Activated naive CD8-positive, alpha-beta T cell (primary cell): ENCODE data around the gene TOX3.

Source experiments
- H3K27ac Mint-ChIP-seq: one replicate; pipeline ENCODE4 v1.8.0; 2021; ENCODE audit warnings: mixed read lengths
- H3K27me3 Mint-ChIP-seq: one replicate; pipeline ENCODE4 v1.8.0; 2021; ENCODE audit warnings: mixed read lengths
- H3K36me3 Mint-ChIP-seq: one replicate; pipeline ENCODE4 v1.8.0; 2021; ENCODE audit warnings: mixed read lengths
- H3K4me1 Mint-ChIP-seq: one replicate; pipeline ENCODE4 v1.8.0; 2021; ENCODE audit warnings: low read depth, mixed read lengths
- H3K4me3 Mint-ChIP-seq: one replicate; pipeline ENCODE4 v1.8.0; 2021; ENCODE audit warnings: mild to moderate bottlenecking, mixed read lengths
- H3K9me3 Mint-ChIP-seq: one replicate; pipeline ENCODE4 v1.8.0; 2021; ENCODE audit warnings: low read depth, mixed read lengths

Gene TOX3

GRCh38 chr16:52532384-52532783, 14.6 kb downstream of the TOX3 start:
- Mint-ChIP-seq H3K4me3 (no peak overlapping the region), H3K4me1 (no peaks in the 10 kb centered on the region), H3K27me3 (peaks cover 6% of the 10 kb centered on the region), H3K9me3 (peaks cover 4% of the 10 kb centered on the region), H3K27ac (no peak overlapping the region), H3K36me3 (no peaks in the 10 kb centered on the region)

GRCh38 chr16:52529226-52529625, 17.7 kb downstream of the TOX3 start:
- no peaks in the 10 kb centered on the region for H3K4me1 Mint-ChIP-seq
- H3K4me3 Mint-ChIP-seq = no peak overlapping the region
- peaks cover 3% of the 10 kb centered on the region for H3K27me3 Mint-ChIP-seq
- H3K36me3 Mint-ChIP-seq = no peaks in the 10 kb centered on the region
- H3K9me3 Mint-ChIP-seq = no peaks in the 10 kb centered on the region
- H3K27ac Mint-ChIP-seq = no peak overlapping the region

- no peaks in the 10 kb centered on the region for H3K4me1 Mint-ChIP-seq
- H3K27me3 Mint-ChIP-seq = peaks cover 3% of the 10 kb centered on the region
- no peak overlapping the region for H3K4me3 Mint-ChIP-seq
- H3K27ac Mint-ChIP-seq = no peak overlapping the region
- no peaks in the 10 kb centered on the region for H3K9me3 Mint-ChIP-seq
- H3K36me3 Mint-ChIP-seq = no peaks in the 10 kb centered on the region
Measured at GRCh38 chr16:52528393-52529065, 18.4 kb downstream of the TOX3 start.

- H3K27me3 Mint-ChIP-seq = peaks cover 3% of the 10 kb centered on the region
- H3K27ac Mint-ChIP-seq = no peak overlapping the region
- no peak overlapping the region for H3K4me3 Mint-ChIP-seq
- no peaks in the 10 kb centered on the region for H3K36me3 Mint-ChIP-seq
- H3K4me1 Mint-ChIP-seq = no peaks in the 10 kb centered on the region
- H3K9me3 Mint-ChIP-seq = no peaks in the 10 kb centered on the region
Measured at GRCh38 chr16:52526830-52527229, 20.1 kb downstream of the TOX3 start.

- no peaks in the 10 kb centered on the region for H3K9me3 Mint-ChIP-seq
- no peaks in the 10 kb centered on the region for H3K4me1 Mint-ChIP-seq
- H3K4me3 Mint-ChIP-seq = no peak overlapping the region
- peaks cover 3% of the 10 kb centered on the region for H3K27me3 Mint-ChIP-seq
- H3K36me3 Mint-ChIP-seq = no peaks in the 10 kb centered on the region
- no peak overlapping the region for H3K27ac Mint-ChIP-seq
Measured at GRCh38 chr16:52526116-52526828, 20.7 kb downstream of the TOX3 start.

- no peaks in the 10 kb centered on the region for H3K9me3 Mint-ChIP-seq
- no peaks in the 10 kb centered on the region for H3K4me1 Mint-ChIP-seq
- no peaks in the 10 kb centered on the region for H3K27me3 Mint-ChIP-seq
- no peak overlapping the region for H3K4me3 Mint-ChIP-seq
- H3K27ac Mint-ChIP-seq = no peak overlapping the region
- no peaks in the 10 kb centered on the region for H3K36me3 Mint-ChIP-seq
Measured at GRCh38 chr16:52521570-52521969, 25.4 kb downstream of the TOX3 start.

GRCh38 chr16:52518884-52519283, 28.1 kb downstream of the TOX3 start:
- Mint-ChIP-seq H3K27ac (no peak overlapping the region), H3K4me1 (no peaks in the 10 kb centered on the region), H3K9me3 (peaks cover 4% of the 10 kb centered on the region), H3K36me3 (no peaks in the 10 kb centered on the region), H3K27me3 (no peaks in the 10 kb centered on the region), H3K4me3 (no peak overlapping the region)

- Mint-ChIP-seq H3K4me3 (no peak overlapping the region), H3K4me1 (no peaks in the 10 kb centered on the region), H3K9me3 (peaks cover 4% of the 10 kb centered on the region), H3K36me3 (no peaks in the 10 kb centered on the region), H3K27me3 (no peaks in the 10 kb centered on the region), H3K27ac (no peak overlapping the region)
Measured at GRCh38 chr16:52515068-52515671, 31.8 kb downstream of the TOX3 start.

GRCh38 chr16:52512297-52512987, 34.5 kb downstream of the TOX3 start:
- Mint-ChIP-seq H3K4me1 (no peaks in the 10 kb centered on the region), H3K36me3 (no peaks in the 10 kb centered on the region), H3K9me3 (peaks cover 4% of the 10 kb centered on the region), H3K4me3 (no peak overlapping the region), H3K27ac (no peak overlapping the region), H3K27me3 (no peaks in the 10 kb centered on the region)

- Mint-ChIP-seq H3K27ac (no peak overlapping the region), H3K36me3 (no peaks in the 10 kb centered on the region), H3K9me3 (no peaks in the 10 kb centered on the region), H3K4me3 (no peak overlapping the region), H3K4me1 (no peaks in the 10 kb centered on the region), H3K27me3 (no peaks in the 10 kb centered on the region)
Measured at GRCh38 chr16:52501746-52502145, 45.2 kb downstream of the TOX3 start.

GRCh38 chr16:52500963-52501362, 46.0 kb downstream of the TOX3 start:
- no peak overlapping the region for H3K27ac Mint-ChIP-seq

GRCh38 chr16:52499060-52499440, 47.9 kb downstream of the TOX3 start:
- no peak overlapping the region for H3K4me3 Mint-ChIP-seq
- H3K27me3 Mint-ChIP-seq = no peaks in the 10 kb centered on the region
- no peak overlapping the region for H3K27ac Mint-ChIP-seq
- H3K36me3 Mint-ChIP-seq = no peaks in the 10 kb centered on the region
- no peaks in the 10 kb centered on the region for H3K4me1 Mint-ChIP-seq
- H3K9me3 Mint-ChIP-seq = no peaks in the 10 kb centered on the region

More at GRCh38 chr16:52500963-52501362, 46.0 kb downstream of the TOX3 start:
- no peak overlapping the region for H3K4me3 Mint-ChIP-seq
- no peaks in the 10 kb centered on the region for H3K9me3 Mint-ChIP-seq
- no peaks in the 10 kb centered on the region for H3K27me3 Mint-ChIP-seq
- no peaks in the 10 kb centered on the region for H3K36me3 Mint-ChIP-seq
- H3K4me1 Mint-ChIP-seq = no peaks in the 10 kb centered on the region

- H3K36me3 Mint-ChIP-seq = no peaks in the 10 kb centered on the region
- H3K27ac Mint-ChIP-seq = no peak overlapping the region
- H3K4me1 Mint-ChIP-seq = no peaks in the 10 kb centered on the region
- H3K9me3 Mint-ChIP-seq = no peaks in the 10 kb centered on the region
- H3K4me3 Mint-ChIP-seq = no peak overlapping the region
- no peaks in the 10 kb centered on the region for H3K27me3 Mint-ChIP-seq
Measured at GRCh38 chr16:52498328-52499059, 48.4 kb downstream of the TOX3 start.

- H3K4me3 Mint-ChIP-seq = no peak overlapping the region
- H3K27ac Mint-ChIP-seq = no peak overlapping the region
Measured at GRCh38 chr16:52497067-52497816, 49.7 kb downstream of the TOX3 start.

More at GRCh38 chr16:52497067-52497816, 49.7 kb downstream of the TOX3 start:
- no peaks in the 10 kb centered on the region for H3K4me1 Mint-ChIP-seq
- no peaks in the 10 kb centered on the region for H3K9me3 Mint-ChIP-seq
- H3K27me3 Mint-ChIP-seq = no peaks in the 10 kb centered on the region
- no peaks in the 10 kb centered on the region for H3K36me3 Mint-ChIP-seq
